ENCODE data around the gene RND1. TPM values are rescaled to one million over a fixed set of nuclear protein-coding genes. Genes with fewer than 3 reads are reported as not detected.
A peak's percentile ranks its signal among the peaks of the same experiment; 100 is the strongest.

The RND1 gene
- polyA plus RNA-seq, 2 of the 4 experiments (the other 2 are of a cell fraction) = 26.5 to 37.8 TPM

DNA sequence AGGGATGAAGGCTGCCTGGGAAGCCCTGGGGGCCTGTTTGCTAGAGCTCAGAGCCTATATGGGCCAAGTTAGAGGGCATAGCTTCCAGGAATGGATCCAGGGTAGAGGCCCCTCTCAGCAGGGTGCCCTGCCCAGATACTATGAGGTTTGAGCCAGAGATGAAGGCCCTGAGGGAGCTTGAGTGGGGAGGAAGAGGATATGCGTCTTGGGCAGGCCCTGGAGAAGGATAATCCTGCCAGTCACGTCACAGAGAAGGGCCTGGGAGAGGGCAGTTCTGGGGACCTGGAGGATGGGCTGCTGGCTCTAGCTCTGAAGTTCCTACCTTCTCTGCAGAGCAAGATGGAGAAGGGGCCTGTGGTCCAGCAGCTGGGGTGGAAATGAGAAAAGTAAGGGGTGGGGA, 53.3 kb downstream of the RND1 start (continued):
- TF ChIP-seq BCL3 (IDR thresholded peaks at IDR 0.05) (no peak), FOSB (CRISPR knock-in tag; IDR thresholded peaks at IDR 0.05) (no peak), RARB (CRISPR knock-in tag; IDR thresholded peaks at IDR 0.05) (no peak), E2F6 (IDR thresholded peaks at IDR 0.05; ENCODE audit: borderline replicate concordance, low read depth) (no peak), MAZ (IDR thresholded peaks at IDR 0.05; ENCODE audit: borderline replicate concordance, low read depth, low read length) (no peak), CHD2 (IDR thresholded peaks at IDR 0.05; ENCODE audit: low read length, partially characterized antibody) (no peak), PHF8 (IDR thresholded peaks at IDR 0.05; ENCODE audit: borderline replicate concordance, low read depth) (no peak)

DNA sequence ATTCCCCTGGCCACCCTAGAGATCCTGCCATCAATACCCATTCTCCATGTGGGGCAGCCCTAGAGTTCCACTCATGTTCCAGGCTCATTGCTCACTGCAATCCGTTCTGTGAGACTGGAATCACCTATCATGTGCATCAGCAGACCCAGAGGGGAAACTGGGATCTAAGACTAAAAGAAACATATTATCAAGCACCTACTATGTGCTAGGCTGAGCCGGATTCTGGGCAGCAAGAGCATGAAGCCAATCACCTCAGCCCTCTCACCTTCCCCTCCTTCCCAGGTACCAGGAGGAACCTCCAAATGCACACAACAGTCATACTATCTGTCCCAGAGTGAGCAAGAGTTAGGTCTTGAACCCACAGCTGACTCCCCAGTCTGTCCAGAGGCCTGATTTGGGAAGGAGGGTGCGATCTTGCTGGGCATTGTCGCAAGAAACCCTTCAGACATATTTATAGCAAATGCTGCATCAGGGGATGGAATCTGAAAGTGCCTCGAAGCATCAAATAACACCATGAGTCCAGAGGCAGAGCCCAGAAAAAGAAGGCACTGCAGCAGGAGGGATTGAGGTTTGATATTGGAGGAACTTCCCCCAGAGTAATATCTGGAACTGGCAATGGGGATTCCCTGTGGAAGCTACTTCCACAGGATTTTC, 54.1 kb downstream of the RND1 start:
- DNase-seq (ENCODE audit: low read depth in 1 of 2, low spot score in 1 of 2) (no peak), ATAC-seq (no peak), FAIRE-seq (no peak)
- Histone ChIP-seq H3K4me1 (peaks cover 41% of the 10 kb centered on the region), H3K9me3 (no peaks in the 10 kb centered on the region), H3K27ac (peak overlapping the region; percentile 45 to 78), H3K4me3 (no peak overlapping the region), H3K4me2 (peak overlapping the region; percentile 59)
- POLR2A ChIA-PET = interaction anchor here (1.0 to 1.3 kb wide), 2 partner anchors 11 to 55 kb away, joined by 3 read pairs; no protein-coding TSS in a partner anchor
- no peak for TF ChIP-seq RFX5 (IDR thresholded peaks at IDR 0.05)
- TF ChIP-seq EHF (CRISPR knock-in tag; IDR thresholded peaks at IDR 0.05) = no peak
- no peak for TF ChIP-seq FOSL2 (IDR thresholded peaks at IDR 0.05)
- TF ChIP-seq FOSL2 (CRISPR knock-in tag; IDR thresholded peaks at IDR 0.05) = no peak
- TF ChIP-seq CHD4 (IDR thresholded peaks at IDR 0.05; ENCODE audit: borderline replicate concordance) = no peak
- TF ChIP-seq NFE2L2 (conservative IDR thresholded peaks at IDR 0.05; ENCODE audit: low read length) = no peak
- no peak for TF ChIP-seq TFCP2L1 (CRISPR knock-in tag; IDR thresholded peaks at IDR 0.05)
- TF ChIP-seq, protein P1, sequence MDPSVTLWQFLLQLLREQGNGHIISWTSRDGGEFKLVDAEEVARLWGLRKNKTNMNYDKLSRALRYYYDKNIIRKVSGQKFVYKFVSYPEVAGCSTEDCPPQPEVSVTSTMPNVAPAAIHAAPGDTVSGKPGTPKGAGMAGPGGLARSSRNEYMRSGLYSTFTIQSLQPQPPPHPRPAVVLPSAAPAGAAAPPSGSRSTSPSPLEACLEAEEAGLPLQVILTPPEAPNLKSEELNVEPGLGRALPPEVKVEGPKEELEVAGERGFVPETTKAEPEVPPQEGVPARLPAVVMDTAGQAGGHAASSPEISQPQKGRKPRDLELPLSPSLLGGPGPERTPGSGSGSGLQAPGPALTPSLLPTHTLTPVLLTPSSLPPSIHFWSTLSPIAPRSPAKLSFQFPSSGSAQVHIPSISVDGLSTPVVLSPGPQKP (IDR thresholded peaks at IDR 0.05; ENCODE audit: low read depth, low read length) = no peak
- TF ChIP-seq NR3C1 (IDR thresholded peaks at IDR 0.05) = no peak
- no peak for TF ChIP-seq HOXB13 (CRISPR knock-in tag; IDR thresholded peaks at IDR 0.05; ENCODE audit: low read depth)
- TF ChIP-seq PHF8 (IDR thresholded peaks at IDR 0.05; ENCODE audit: borderline replicate concordance, low read depth) = no peak
- 73% methylated on average over 5 of the region's 5 CpGs for WGBS (ENCODE audit: missing lambda C conversion rate)
- CTCF ChIA-PET = interaction anchor here (0.7 to 12.6 kb wide), 9 partner anchors 14 to 78 kb away, joined by 3 to 230 read pairs (median 6); partner anchors contain the start of gene ADCY6

DNA sequence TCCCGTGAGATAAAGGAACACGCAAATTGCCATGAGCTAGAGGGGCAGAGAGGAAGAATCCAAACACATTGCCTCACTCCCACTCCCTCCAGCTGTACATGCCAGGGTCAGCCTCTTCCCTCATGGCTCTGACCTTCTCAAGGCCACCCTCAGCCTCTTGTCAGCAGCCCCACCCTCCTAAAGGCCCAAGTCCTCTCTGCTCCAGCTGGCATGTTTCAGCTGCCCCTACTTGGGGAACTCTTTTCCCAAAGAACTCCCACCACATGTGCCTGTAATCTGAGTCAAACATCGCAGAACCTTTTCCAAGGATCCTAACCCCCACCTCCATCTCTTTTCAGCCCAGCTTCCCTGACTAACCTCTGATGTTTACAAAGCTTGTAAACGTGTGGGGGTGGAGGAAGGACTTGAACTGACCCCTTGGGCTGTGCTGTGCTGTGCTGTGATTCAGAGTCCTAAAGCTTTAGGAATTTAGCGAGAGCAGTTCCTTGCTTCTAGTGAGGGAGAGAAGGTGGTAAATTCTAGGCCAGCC, 54.7 kb downstream of the RND1 start:
- H3K27ac ChIP-seq = peak overlapping the region; percentile 45 to 78

More for the DNA sequence above, 54.7 kb downstream of the RND1 start:
- no peaks in the 10 kb centered on the region for H3K9me3 ChIP-seq
- peak in 1 of 2 experiments; percentile 10; a peak in 3 of 6 replicates for ATAC-seq
- peak in 1 of 2 experiments; percentile 69 for DNase-seq (ENCODE audit: low read depth in 1 of 2, low spot score in 1 of 2)
- POLR2A ChIA-PET = interaction anchor here (0.6 to 1.3 kb wide), 3 partner anchors 10 to 114 kb away, joined by 3 to 4 read pairs (median 3); no protein-coding TSS in a partner anchor
- no peak for FAIRE-seq
- H3K4me1 ChIP-seq = peaks cover 35% of the 10 kb centered on the region
- CTCF ChIA-PET = interaction anchor here (0.6 to 12.6 kb wide), 7 partner anchors 13 to 360 kb away, joined by 3 to 230 read pairs (median 6); partner anchors contain the start of gene ADCY6
- TF ChIP-seq MAX (IDR thresholded peaks at IDR 0.05) = peak; percentile 36; the same call in 1 of the 2 replicates
- TF ChIP-seq, protein P2, sequence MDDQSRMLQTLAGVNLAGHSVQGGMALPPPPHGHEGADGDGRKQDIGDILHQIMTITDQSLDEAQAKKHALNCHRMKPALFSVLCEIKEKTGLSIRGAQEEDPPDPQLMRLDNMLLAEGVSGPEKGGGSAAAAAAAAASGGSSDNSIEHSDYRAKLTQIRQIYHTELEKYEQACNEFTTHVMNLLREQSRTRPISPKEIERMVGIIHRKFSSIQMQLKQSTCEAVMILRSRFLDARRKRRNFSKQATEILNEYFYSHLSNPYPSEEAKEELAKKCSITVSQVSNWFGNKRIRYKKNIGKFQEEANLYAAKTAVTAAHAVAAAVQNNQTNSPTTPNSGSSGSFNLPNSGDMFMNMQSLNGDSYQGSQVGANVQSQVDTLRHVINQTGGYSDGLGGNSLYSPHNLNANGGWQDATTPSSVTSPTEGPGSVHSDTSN (IDR thresholded peaks at IDR 0.05) = no peak
- WGBS (ENCODE audit: missing lambda C conversion rate) = 36% methylated on average over 5 of the region's 5 CpGs
- H3K4me2 ChIP-seq = peak overlapping the region; percentile 59
- no peak overlapping the region for H3K4me3 ChIP-seq
